ENCODE data around the gene CRIP2.

The CRIP2 gene

GRCh38 chr14:105474483-105475268 is at the start of gene CRIP2:
CRIP2 (plus strand) TSS chr14:105474821; CDS start chr14:105474863, 42 bp downstream.
- no peak for DNase-seq (ENCODE audit: low read depth in 2 of 2)

GRCh38 chr14:105424861-105425260 is 49.8 kb upstream of the CRIP2 start:
- no peak for DNase-seq (ENCODE audit: low read depth in 2 of 2)

GRCh38 chr14:105425823-105426247 is 48.8 kb upstream of the CRIP2 start:
- DNase-seq (ENCODE audit: low read depth in 2 of 2): no peak

- DNase-seq (ENCODE audit: low read depth in 2 of 2): no peak
Observed at GRCh38 chr14:105426416-105427130, 48.0 kb upstream of the CRIP2 start.

- no peak for DNase-seq (ENCODE audit: low read depth in 2 of 2)
Observed at GRCh38 chr14:105427412-105427811, 47.2 kb upstream of the CRIP2 start.

GRCh38 chr14:105427936-105428485 is 46.6 kb upstream of the CRIP2 start:
- DNase-seq (ENCODE audit: low read depth in 2 of 2): no peak

- DNase-seq (ENCODE audit: low read depth in 2 of 2): no peak
Observed at GRCh38 chr14:105430042-105430441, 44.6 kb upstream of the CRIP2 start.

- no peak for DNase-seq (ENCODE audit: low read depth in 2 of 2)
Observed at GRCh38 chr14:105430565-105430964, 44.1 kb upstream of the CRIP2 start.

GRCh38 chr14:105431256-105431655 is 43.4 kb upstream of the CRIP2 start:
- no peak for DNase-seq (ENCODE audit: low read depth in 2 of 2)

GRCh38 chr14:105432657-105433056 is 42.0 kb upstream of the CRIP2 start:
- DNase-seq (ENCODE audit: low read depth in 2 of 2): no peak

GRCh38 chr14:105433161-105433605 is 41.4 kb upstream of the CRIP2 start:
- no peak for DNase-seq (ENCODE audit: low read depth in 2 of 2)

GRCh38 chr14:105436402-105436801 is 38.2 kb upstream of the CRIP2 start:
- no peak for DNase-seq (ENCODE audit: low read depth in 2 of 2)

- DNase-seq (ENCODE audit: low read depth in 2 of 2): no peak
Observed at GRCh38 chr14:105436891-105437722, 37.5 kb upstream of the CRIP2 start.

- DNase-seq (ENCODE audit: low read depth in 2 of 2): no peak
Observed at GRCh38 chr14:105437723-105438500, 36.7 kb upstream of the CRIP2 start.

- no peak for DNase-seq (ENCODE audit: low read depth in 2 of 2)
Observed at GRCh38 chr14:105439179-105439578, 35.4 kb upstream of the CRIP2 start.

- no peak for DNase-seq (ENCODE audit: low read depth in 2 of 2)
Observed at GRCh38 chr14:105439710-105440553, 34.7 kb upstream of the CRIP2 start.

GRCh38 chr14:105440554-105440900 is 34.1 kb upstream of the CRIP2 start:
- no peak for DNase-seq (ENCODE audit: low read depth in 2 of 2)

- no peak for DNase-seq (ENCODE audit: low read depth in 2 of 2)
Observed at GRCh38 chr14:105440992-105441391, 33.6 kb upstream of the CRIP2 start.

GRCh38 chr14:105442125-105442524 is 32.5 kb upstream of the CRIP2 start:
- DNase-seq (ENCODE audit: low read depth in 2 of 2): no peak

- no peak for DNase-seq (ENCODE audit: low read depth in 2 of 2)
Observed at GRCh38 chr14:105442834-105443233, 31.8 kb upstream of the CRIP2 start.
